Measurements from ENCODE around the gene PSMG1. TPM values are rescaled to one million over a fixed set of nuclear protein-coding genes. Genes with fewer than 3 reads are reported as not detected.

The PSMG1 gene
- total RNA-seq, 3 donors from 2014 or later = 66.4 to 95.3 (median 88.8) TPM

DNA sequence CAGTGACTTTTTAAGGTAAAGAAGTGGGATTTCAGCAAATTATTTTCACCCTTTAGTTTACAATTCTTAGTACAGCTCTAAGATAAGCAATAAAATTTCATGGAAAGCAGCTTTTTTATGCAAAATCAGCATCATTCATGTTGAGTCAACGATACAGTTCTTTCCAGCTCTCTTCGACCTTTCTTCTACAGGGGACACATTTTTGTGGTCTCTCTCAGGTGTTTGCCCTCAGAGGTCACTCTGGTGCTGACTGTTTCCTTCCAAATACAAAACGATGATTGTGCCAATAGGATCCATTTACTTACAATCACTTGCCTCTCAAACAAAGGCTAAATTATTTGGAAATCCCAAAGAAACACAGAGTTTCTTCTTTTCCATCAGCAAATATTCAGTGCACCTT, 51.0 kb downstream of the PSMG1 start:
- H3K4me1 Mint-ChIP-seq (ENCODE audit: low read depth) = no peaks in the 10 kb centered on the region
- no peaks in the 10 kb centered on the region for H3K36me3 Mint-ChIP-seq (ENCODE audit: insufficient read depth)
- peaks cover 4% of the 10 kb centered on the region for H3K9me3 Mint-ChIP-seq
- ATAC-seq = no peak
- no peak overlapping the region for H3K4me3 Mint-ChIP-seq
- H3K27me3 Mint-ChIP-seq (ENCODE audit: low read depth) = peaks cover 5% of the 10 kb centered on the region
- DNase-seq = no peak

DNA sequence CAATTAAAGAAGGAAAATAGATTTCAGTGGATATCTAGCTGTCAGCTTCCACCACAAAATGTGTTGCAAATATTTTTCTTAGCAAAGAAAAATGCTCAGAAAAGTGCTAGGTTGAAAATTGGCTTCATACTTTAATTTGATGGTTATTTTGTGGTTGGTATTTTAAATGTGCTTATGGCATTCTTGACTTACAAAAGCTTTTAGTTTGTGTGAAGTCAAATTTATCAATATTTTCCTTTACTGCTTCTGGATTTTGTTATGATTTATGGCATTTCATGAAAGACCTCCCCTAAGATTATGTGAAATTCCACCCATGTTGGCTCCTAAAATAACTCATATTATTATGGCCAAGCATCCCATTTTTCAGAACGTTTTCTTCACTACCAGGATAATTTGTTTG, 51.5 kb downstream of the PSMG1 start:
- Mint-ChIP-seq H3K4me3 (no peak overlapping the region), H3K36me3 (ENCODE audit: insufficient read depth) (no peaks in the 10 kb centered on the region), H3K4me1 (ENCODE audit: low read depth) (no peaks in the 10 kb centered on the region), H3K9me3 (peaks cover 4% of the 10 kb centered on the region), H3K27me3 (ENCODE audit: low read depth) (peaks cover 5% of the 10 kb centered on the region)
- ATAC-seq (no peak), DNase-seq (no peak)

GRCh38 chr21:39127506-39127905, 55.7 kb downstream of the PSMG1 start:
- no peak for DNase-seq
- ATAC-seq = no peak
- Mint-ChIP-seq H3K9me3 (peaks cover 11% of the 10 kb centered on the region), H3K4me3 (no peak overlapping the region), H3K4me1 (ENCODE audit: low read depth) (no peaks in the 10 kb centered on the region), H3K27me3 (ENCODE audit: low read depth) (peaks cover 5% of the 10 kb centered on the region), H3K36me3 (ENCODE audit: insufficient read depth) (no peaks in the 10 kb centered on the region)

- H3K4me1 Mint-ChIP-seq (ENCODE audit: low read depth) = peaks cover 5% of the 10 kb centered on the region
- H3K9me3 Mint-ChIP-seq = peaks cover 17% of the 10 kb centered on the region
- peaks cover 5% of the 10 kb centered on the region for H3K27me3 Mint-ChIP-seq (ENCODE audit: low read depth)
- ATAC-seq = no peak
- H3K4me3 Mint-ChIP-seq = no peak overlapping the region
- H3K36me3 Mint-ChIP-seq (ENCODE audit: insufficient read depth) = peaks cover 2% of the 10 kb centered on the region
- no peak for DNase-seq
Measured at GRCh38 chr21:39126486-39126806, 56.8 kb downstream of the PSMG1 start.

GRCh38 chr21:39125752-39126485, 57.3 kb downstream of the PSMG1 start:
- Mint-ChIP-seq H3K36me3 (ENCODE audit: insufficient read depth) (peaks cover 2% of the 10 kb centered on the region), H3K4me1 (ENCODE audit: low read depth) (peaks cover 5% of the 10 kb centered on the region), H3K27me3 (ENCODE audit: low read depth) (peaks cover 5% of the 10 kb centered on the region), H3K4me3 (no peak overlapping the region), H3K9me3 (peaks cover 14% of the 10 kb centered on the region)
- ATAC-seq (no peak), DNase-seq (no peak)

Other genes with a start within 250 kb of the PSMG1 start
- gene BRWD1, start 130.2 kb upstream of the PSMG1 start, total RNA-seq = 10 to 100 TPM; 17.3 to 24.7 (median 22.9) TPM
- gene HMGN1, start 165.6 kb upstream of the PSMG1 start, total RNA-seq = 100 to 1,000 TPM; 313 to 333 (median 321) TPM

All from activated T-cell treated with anti-CD3 and anti-CD28 coated beads, Interleukin-2, amount 50 U/mL, for 4 hours (primary cell).